SK-N-SH treated with all-trans-retinoic acid at 6 μM for 48 hours (cell line): ENCODE results near the gene NPAS3.

ENCODE experiments used
- ATAC-seq: fragments of 200-7000 bp; cut with Tn5 transposase; 3 replicates; pipeline ENCODE4 v1.9.1; 2020; ENCODE audit warnings: mild to moderate bottlenecking, moderate library complexity
- ARNTL ChIP-seq: fragments of 450-650 bp; formaldehyde crosslinking; IDR thresholded peaks from 2 replicates; pipeline ENCODE4 v1.5.0; 2020; ENCODE audit warnings: low read depth, mild to moderate bottlenecking, moderate library complexity, borderline replicate concordance
- BACH2 ChIP-seq: fragments of 250-450 bp; sonication (Bioruptor Pico); IDR thresholded peaks from 2 replicates; pipeline ENCODE4 v1.9.0; 2021; ENCODE audit warnings: mild to moderate bottlenecking, borderline replicate concordance
- CSDC2 ChIP-seq: fragments of 250-450 bp; sonication (Bioruptor Pico); IDR thresholded peaks from 2 replicates; pipeline ENCODE4 v1.5.0; 2020; ENCODE audit warnings: mild to moderate bottlenecking, moderate library complexity
- ESRRG ChIP-seq: fragments of 250-450 bp; sonication (Bioruptor Pico); IDR thresholded peaks from 2 replicates; pipeline ENCODE4 v1.6.1; 2021; ENCODE audit warnings: mild to moderate bottlenecking
- GLIS3 ChIP-seq: fragments of 250-450 bp; sonication (Bioruptor Pico); IDR thresholded peaks from 2 replicates; pipeline ENCODE4 v1.5.0; 2020; ENCODE audit warnings: mild to moderate bottlenecking, moderate library complexity
- ISL1 ChIP-seq: fragments of 250-450 bp; sonication (Bioruptor Pico); IDR thresholded peaks from 2 replicates; pipeline ENCODE4 v2.1.2; 2022; ENCODE audit warnings: mild to moderate bottlenecking, moderate library complexity
- OSR1 ChIP-seq: fragments of 250-450 bp; sonication (Bioruptor Pico); IDR thresholded peaks from 2 replicates; pipeline ENCODE4 v1.8.0; 2022; ENCODE audit warnings: moderate library complexity, mild to moderate bottlenecking, inconsistent platforms
- PPARA ChIP-seq: fragments of 250-450 bp; sonication (Bioruptor Pico); IDR thresholded peaks from 2 replicates; pipeline ENCODE4 v1.5.0; 2020; ENCODE audit warnings: mild to moderate bottlenecking, borderline replicate concordance
- SNAI2 ChIP-seq: fragments of 250-450 bp; sonication (Bioruptor Pico); IDR thresholded peaks from 2 replicates; pipeline ENCODE4 v1.5.0; 2020; ENCODE audit warnings: mild to moderate bottlenecking, moderate library complexity
- TCF4 ChIP-seq: fragments of 250-450 bp; sonication (Bioruptor Pico); IDR thresholded peaks from 2 replicates; pipeline ENCODE4 v1.8.0; 2021; ENCODE audit warnings: mild to moderate bottlenecking, moderate library complexity, borderline replicate concordance
- TOX ChIP-seq: fragments of 250-450 bp; sonication (Bioruptor Pico); IDR thresholded peaks from 2 replicates; pipeline ENCODE4 v1.8.0; 2021; ENCODE audit warnings: mild to moderate bottlenecking, moderate library complexity, borderline replicate concordance
- ZC3H10 ChIP-seq: fragments of 250-450 bp; sonication (Bioruptor Pico); IDR thresholded peaks from 2 replicates; pipeline ENCODE4 v1.5.1; 2021; ENCODE audit warnings: mild to moderate bottlenecking, moderate library complexity
- ZFP3 ChIP-seq: fragments of 250-450 bp; sonication (Bioruptor Pico); IDR thresholded peaks from 2 replicates; pipeline ENCODE4 v1.5.0; 2020; ENCODE audit warnings: mild to moderate bottlenecking, moderate library complexity
- ZFP30 ChIP-seq: fragments of 450-650 bp; formaldehyde crosslinking; IDR thresholded peaks from 2 replicates; pipeline ENCODE4 v1.5.0; 2022; ENCODE audit warnings: mild to moderate bottlenecking, moderate library complexity
- ZNF565 ChIP-seq: fragments of 450-650 bp; formaldehyde crosslinking; conservative IDR thresholded peaks from 2 replicates; pipeline ENCODE4 v1.5.0; 2020; ENCODE audit warnings: low read depth, mild to moderate bottlenecking, moderate library complexity
- ZNF70 ChIP-seq: fragments of 450-650 bp; formaldehyde crosslinking; IDR thresholded peaks from 2 replicates; pipeline ENCODE4 v1.5.0; 2020; ENCODE audit warnings: mild to moderate bottlenecking, moderate library complexity
- ZNF8 ChIP-seq: fragments of 450-650 bp; formaldehyde crosslinking; IDR thresholded peaks from 2 replicates; pipeline ENCODE4 v1.5.0; 2020; ENCODE audit warnings: mild to moderate bottlenecking, moderate library complexity
- TF ChIP-seq, protein P1 (sequence below): fragments of 250-450 bp; sonication (Bioruptor Pico); IDR thresholded peaks from 2 replicates; pipeline ENCODE4 v1.5.1; 2020; ENCODE audit warnings: low read depth, mild to moderate bottlenecking, moderate library complexity
- TF ChIP-seq, protein P2 (sequence below): fragments of 250-450 bp; sonication (Bioruptor Pico); IDR thresholded peaks from 2 replicates; pipeline ENCODE4 v1.8.0; 2021; ENCODE audit warnings: low read depth, mild to moderate bottlenecking, moderate library complexity, borderline replicate concordance
- TF ChIP-seq, protein P3 (sequence below): fragments of 250-450 bp; sonication (Bioruptor Pico); IDR thresholded peaks from 2 replicates; pipeline ENCODE4 v1.8.0; 2020; ENCODE audit warnings: mild to moderate bottlenecking, moderate library complexity, borderline replicate concordance
- TF ChIP-seq, protein P4 (sequence below): fragments of 250-450 bp; sonication (Bioruptor Pico); IDR thresholded peaks from 2 replicates; pipeline ENCODE4 v1.5.0; 2020; ENCODE audit warnings: mild to moderate bottlenecking, moderate library complexity
- TF ChIP-seq, protein P5 (sequence below): fragments of 250-450 bp; sonication (Bioruptor Pico); IDR thresholded peaks from 2 replicates; pipeline ENCODE4 v1.5.1; 2021; ENCODE audit warnings: mild to moderate bottlenecking, moderate library complexity

Gene NPAS3

DNA sequence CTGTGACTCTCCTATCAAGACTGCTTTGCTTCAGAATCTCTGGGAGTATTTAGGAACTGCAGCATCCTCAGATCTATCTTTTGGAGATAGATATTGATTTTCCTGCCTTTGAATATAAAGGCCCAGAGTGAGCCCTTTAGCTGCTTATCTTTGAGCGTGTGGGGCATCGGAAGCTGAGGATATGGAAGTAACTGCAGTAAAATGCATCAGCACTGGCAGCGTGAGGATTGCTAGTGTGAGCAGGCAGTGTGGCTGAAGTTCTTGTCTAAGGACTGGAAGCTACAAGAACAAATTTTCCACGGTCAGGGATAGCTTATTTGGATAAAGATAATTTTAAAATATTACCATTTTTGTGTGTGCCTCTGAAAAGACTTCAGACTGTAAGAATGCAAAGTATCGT is 474.7 kb downstream of the NPAS3 start (continued):
- TF ChIP-seq, protein P1, sequence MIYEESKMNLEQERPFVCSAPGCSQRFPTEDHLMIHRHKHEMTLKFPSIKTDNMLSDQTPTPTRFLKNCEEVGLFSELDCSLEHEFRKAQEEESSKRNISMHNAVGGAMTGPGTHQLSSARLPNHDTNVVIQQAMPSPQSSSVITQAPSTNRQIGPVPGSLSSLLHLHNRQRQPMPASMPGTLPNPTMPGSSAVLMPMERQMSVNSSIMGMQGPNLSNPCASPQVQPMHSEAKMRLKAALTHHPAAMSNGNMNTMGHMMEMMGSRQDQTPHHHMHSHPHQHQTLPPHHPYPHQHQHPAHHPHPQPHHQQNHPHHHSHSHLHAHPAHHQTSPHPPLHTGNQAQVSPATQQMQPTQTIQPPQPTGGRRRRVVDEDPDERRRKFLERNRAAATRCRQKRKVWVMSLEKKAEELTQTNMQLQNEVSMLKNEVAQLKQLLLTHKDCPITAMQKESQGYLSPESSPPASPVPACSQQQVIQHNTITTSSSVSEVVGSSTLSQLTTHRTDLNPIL, result no peak
- TF ChIP-seq ZNF70 (CRISPR knock-in tag), result no peak
- no peak for TF ChIP-seq TCF4 (CRISPR knock-in tag)
- TF ChIP-seq PPARA (CRISPR knock-in tag), result no peak
- TF ChIP-seq ESRRG (CRISPR knock-in tag), result no peak
- no peak for TF ChIP-seq TOX

DNA sequence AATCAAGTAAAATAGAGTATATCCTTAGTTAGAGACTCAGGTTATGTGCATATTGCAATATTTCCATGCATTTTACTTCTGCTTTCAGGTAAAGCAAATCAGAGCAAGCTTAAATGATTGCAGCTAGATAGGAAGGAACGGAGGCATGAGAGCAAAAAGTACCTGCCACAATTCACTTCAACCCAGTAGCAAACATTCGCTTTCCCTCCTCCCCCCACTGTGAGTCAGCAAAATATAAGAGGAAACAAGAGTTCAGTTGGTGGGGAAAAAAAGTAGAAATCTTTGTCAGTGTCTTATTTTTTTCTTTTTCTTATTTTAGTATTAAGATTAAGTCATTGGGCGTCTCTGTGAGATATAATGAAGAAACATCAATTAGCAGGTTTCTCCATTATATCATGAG is 475.4 kb downstream of the NPAS3 start:
- no peak for ATAC-seq
- TF ChIP-seq ZFP30 (CRISPR knock-in tag), result no peak
- TF ChIP-seq ZNF8 (CRISPR knock-in tag), result no peak
- TF ChIP-seq CSDC2 (CRISPR knock-in tag), result no peak
- TF ChIP-seq, protein P2, sequence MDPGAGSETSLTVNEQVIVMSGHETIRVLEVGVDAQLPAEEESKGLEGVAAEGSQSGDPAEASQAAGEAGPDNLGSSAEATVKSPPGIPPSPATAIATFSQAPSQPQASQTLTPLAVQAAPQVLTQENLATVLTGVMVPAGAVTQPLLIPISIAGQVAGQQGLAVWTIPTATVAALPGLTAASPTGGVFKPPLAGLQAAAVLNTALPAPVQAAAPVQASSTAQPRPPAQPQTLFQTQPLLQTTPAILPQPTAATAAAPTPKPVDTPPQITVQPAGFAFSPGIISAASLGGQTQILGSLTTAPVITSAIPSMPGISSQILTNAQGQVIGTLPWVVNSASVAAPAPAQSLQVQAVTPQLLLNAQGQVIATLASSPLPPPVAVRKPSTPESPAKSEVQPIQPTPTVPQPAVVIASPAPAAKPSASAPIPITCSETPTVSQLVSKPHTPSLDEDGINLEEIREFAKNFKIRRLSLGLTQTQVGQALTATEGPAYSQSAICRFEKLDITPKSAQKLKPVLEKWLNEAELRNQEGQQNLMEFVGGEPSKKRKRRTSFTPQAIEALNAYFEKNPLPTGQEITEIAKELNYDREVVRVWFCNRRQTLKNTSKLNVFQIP (CRISPR knock-in tag), result no peak

DNA sequence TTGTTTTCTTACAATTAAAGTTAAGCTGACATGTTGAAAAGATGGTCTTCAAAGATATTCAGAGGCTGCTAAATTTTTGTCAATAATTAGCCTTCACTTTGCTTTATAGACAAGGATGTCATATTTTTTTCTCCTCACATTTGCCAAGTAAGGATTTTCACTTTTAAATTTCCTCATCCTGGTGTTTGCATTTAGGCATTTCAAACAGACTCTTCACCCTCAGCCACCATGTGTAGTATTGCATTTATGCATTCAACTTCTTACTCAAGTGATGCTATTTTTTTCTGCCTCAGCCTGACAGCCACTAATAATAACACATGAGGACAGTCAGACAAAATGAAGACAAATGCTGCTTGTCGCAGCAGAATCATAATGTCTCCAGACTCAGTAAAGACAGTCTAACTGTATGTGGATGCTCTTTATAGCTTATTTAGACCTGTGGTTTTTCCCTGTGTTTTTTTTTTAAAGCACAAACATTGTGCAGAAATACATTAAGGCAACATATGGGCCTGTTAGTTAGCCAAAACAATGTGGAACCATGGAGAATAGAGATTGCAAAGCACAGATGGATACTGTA is 481.5 kb downstream of the NPAS3 start:
- TF ChIP-seq ZNF70 (CRISPR knock-in tag) (no peak), ZFP30 (CRISPR knock-in tag) (no peak), OSR1 (no peak), ARNTL (CRISPR knock-in tag) (no peak), CSDC2 (CRISPR knock-in tag) (no peak), ZNF8 (CRISPR knock-in tag) (no peak), ZNF565 (CRISPR knock-in tag) (no peak), ZC3H10 (CRISPR knock-in tag) (no peak), ESRRG (CRISPR knock-in tag) (no peak), TOX (no peak), GLIS3 (CRISPR knock-in tag) (no peak), TCF4 (CRISPR knock-in tag) (no peak)
- TF ChIP-seq, protein P2 (CRISPR knock-in tag), result no peak
- TF ChIP-seq, protein P3, sequence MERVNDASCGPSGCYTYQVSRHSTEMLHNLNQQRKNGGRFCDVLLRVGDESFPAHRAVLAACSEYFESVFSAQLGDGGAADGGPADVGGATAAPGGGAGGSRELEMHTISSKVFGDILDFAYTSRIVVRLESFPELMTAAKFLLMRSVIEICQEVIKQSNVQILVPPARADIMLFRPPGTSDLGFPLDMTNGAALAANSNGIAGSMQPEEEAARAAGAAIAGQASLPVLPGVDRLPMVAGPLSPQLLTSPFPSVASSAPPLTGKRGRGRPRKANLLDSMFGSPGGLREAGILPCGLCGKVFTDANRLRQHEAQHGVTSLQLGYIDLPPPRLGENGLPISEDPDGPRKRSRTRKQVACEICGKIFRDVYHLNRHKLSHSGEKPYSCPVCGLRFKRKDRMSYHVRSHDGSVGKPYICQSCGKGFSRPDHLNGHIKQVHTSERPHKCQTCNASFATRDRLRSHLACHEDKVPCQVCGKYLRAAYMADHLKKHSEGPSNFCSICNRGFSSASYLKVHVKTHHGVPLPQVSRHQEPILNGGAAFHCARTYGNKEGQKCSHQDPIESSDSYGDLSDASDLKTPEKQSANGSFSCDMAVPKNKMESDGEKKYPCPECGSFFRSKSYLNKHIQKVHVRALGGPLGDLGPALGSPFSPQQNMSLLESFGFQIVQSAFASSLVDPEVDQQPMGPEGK (CRISPR knock-in tag), result no peak
- TF ChIP-seq, all 23 proteins: peak for 0
- no peak for ATAC-seq

DNA sequence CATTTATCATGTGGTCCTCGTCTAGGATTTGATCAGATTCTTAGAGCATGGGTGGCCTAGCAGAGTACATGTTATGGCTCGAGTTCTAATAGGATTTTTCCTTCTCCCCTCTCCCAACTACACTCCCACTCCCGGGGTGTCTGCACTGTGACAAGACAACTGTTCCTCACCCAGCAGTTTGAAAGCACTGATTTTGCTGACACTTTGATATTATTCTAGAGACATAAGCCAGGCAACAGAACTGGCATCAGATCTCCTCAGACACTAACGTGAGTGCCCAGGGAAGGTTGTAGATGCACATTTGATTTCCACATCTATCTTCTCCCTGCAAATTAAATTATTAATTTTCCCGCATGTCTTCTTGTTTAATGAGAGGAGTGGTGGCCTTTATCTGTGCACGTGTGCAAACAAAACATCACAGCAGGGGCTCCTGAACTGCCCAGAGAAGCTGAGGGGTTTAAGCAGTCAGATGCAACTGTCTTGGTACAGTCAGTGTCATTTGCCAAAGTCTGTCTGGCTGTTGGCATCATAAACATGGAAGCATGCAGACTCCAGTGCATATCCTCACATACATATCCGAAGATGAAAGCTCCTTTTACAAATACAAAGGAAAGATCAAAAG is 491.8 kb downstream of the NPAS3 start:
- ATAC-seq, result no peak
- TF ChIP-seq, protein P4, sequence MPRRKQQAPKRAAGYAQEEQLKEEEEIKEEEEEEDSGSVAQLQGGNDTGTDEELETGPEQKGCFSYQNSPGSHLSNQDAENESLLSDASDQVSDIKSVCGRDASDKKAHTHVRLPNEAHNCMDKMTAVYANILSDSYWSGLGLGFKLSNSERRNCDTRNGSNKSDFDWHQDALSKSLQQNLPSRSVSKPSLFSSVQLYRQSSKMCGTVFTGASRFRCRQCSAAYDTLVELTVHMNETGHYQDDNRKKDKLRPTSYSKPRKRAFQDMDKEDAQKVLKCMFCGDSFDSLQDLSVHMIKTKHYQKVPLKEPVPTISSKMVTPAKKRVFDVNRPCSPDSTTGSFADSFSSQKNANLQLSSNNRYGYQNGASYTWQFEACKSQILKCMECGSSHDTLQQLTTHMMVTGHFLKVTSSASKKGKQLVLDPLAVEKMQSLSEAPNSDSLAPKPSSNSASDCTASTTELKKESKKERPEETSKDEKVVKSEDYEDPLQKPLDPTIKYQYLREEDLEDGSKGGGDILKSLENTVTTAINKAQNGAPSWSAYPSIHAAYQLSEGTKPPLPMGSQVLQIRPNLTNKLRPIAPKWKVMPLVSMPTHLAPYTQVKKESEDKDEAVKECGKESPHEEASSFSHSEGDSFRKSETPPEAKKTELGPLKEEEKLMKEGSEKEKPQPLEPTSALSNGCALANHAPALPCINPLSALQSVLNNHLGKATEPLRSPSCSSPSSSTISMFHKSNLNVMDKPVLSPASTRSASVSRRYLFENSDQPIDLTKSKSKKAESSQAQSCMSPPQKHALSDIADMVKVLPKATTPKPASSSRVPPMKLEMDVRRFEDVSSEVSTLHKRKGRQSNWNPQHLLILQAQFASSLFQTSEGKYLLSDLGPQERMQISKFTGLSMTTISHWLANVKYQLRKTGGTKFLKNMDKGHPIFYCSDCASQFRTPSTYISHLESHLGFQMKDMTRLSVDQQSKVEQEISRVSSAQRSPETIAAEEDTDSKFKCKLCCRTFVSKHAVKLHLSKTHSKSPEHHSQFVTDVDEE (CRISPR knock-in tag), result no peak
- TF ChIP-seq OSR1 (no peak), ESRRG (CRISPR knock-in tag) (no peak), CSDC2 (CRISPR knock-in tag) (no peak), ZNF8 (CRISPR knock-in tag) (no peak), SNAI2 (CRISPR knock-in tag) (no peak), BACH2 (no peak), TCF4 (CRISPR knock-in tag) (no peak), ZC3H10 (CRISPR knock-in tag) (no peak), ZNF70 (CRISPR knock-in tag) (no peak), ARNTL (CRISPR knock-in tag) (no peak), TOX (no peak), ZFP3 (CRISPR knock-in tag) (no peak), ISL1 (no peak), GLIS3 (CRISPR knock-in tag) (no peak)
- TF ChIP-seq, protein P2 (CRISPR knock-in tag), result no peak
- TF ChIP-seq, protein P5, sequence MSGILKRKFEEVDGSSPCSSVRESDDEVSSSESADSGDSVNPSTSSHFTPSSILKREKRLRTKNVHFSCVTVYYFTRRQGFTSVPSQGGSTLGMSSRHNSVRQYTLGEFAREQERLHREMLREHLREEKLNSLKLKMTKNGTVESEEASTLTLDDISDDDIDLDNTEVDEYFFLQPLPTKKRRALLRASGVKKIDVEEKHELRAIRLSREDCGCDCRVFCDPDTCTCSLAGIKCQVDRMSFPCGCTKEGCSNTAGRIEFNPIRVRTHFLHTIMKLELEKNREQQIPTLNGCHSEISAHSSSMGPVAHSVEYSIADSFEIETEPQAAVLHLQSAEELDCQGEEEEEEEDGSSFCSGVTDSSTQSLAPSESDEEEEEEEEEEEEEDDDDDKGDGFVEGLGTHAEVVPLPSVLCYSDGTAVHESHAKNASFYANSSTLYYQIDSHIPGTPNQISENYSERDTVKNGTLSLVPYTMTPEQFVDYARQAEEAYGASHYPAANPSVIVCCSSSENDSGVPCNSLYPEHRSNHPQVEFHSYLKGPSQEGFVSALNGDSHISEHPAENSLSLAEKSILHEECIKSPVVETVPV, result no peak
